ENCODE data around the gene FBXW4.

The FBXW4 gene

GRCh38 chr10:101613646-101614045, 81.3 kb downstream of the FBXW4 start:
- no peaks in the 10 kb centered on the region for H3K4me1 ChIP-seq (ENCODE audit: control insufficient read depth, insufficient read depth, low read length)
- CTCF ChIA-PET = interaction anchor here (0.6 to 3.5 kb wide), 4 partner anchors 10 to 167 kb away, joined by 3 to 10 read pairs (median 5); no protein-coding TSS in a partner anchor
- POLR2A ChIA-PET = no interaction called here
- no peak for TF ChIP-seq ZNF354C (tag by site-specific recombination; IDR thresholded peaks at IDR 0.05; ENCODE audit: borderline replicate concordance, low read depth)
- TF ChIP-seq GLIS1 (tag by site-specific recombination; IDR thresholded peaks at IDR 0.05) = peak; percentile 23; the same call in 1 of the 2 replicates
- H3K36me3 ChIP-seq (ENCODE audit: control insufficient read depth in 2 of 2, insufficient read depth in 1 of 2, low read length in 2 of 2) = peaks cover 0 to 43% of the 10 kb centered on the region in 2 experiments; a peak in 2 of 3 replicates
- H3K27ac ChIP-seq (ENCODE audit: extremely low read depth, low read depth, low read length) = no peak overlapping the region
- no peaks in the 10 kb centered on the region for H3K9me3 ChIP-seq (ENCODE audit: control insufficient read depth, insufficient read depth, low read depth, low read length)
- no peak overlapping the region for H3K4me3 ChIP-seq (ENCODE audit: low read depth, low read length)

- CTCF ChIA-PET = no interaction called here
- H3K36me3 ChIP-seq (ENCODE audit: control insufficient read depth in 2 of 2, insufficient read depth in 1 of 2, low read length in 2 of 2) = peaks cover 0 to 49% of the 10 kb centered on the region in 2 experiments; a peak in 2 of 3 replicates
- no peak overlapping the region for H3K27ac ChIP-seq (ENCODE audit: extremely low read depth, low read depth, low read length)
- POLR2A ChIA-PET = no interaction called here
- H3K4me1 ChIP-seq (ENCODE audit: control insufficient read depth, insufficient read depth, low read length) = no peaks in the 10 kb centered on the region
- TF ChIP-seq ZNF24 (tag by site-specific recombination; IDR thresholded peaks at IDR 0.05) (no peak), ZNF133 (tag by site-specific recombination; IDR thresholded peaks at IDR 0.05) (no peak), ZSCAN18 (tag by site-specific recombination; IDR thresholded peaks at IDR 0.05) (no peak), ZNF19 (tag by site-specific recombination; IDR thresholded peaks at IDR 0.05; ENCODE audit: low read depth) (no peak), YY1 (tag by site-specific recombination; IDR thresholded peaks at IDR 0.05) (no peak), HOXA7 (CRISPR knock-in tag; IDR thresholded peaks at IDR 0.05; ENCODE audit: borderline replicate concordance) (no peak), ZNF843 (tag by site-specific recombination; IDR thresholded peaks at IDR 0.05) (no peak), ZNF623 (tag by site-specific recombination; IDR thresholded peaks at IDR 0.05) (no peak), ZNF341 (tag by site-specific recombination; IDR thresholded peaks at IDR 0.05; ENCODE audit: low read depth) (no peak), ZBTB48 (tag by site-specific recombination; IDR thresholded peaks at IDR 0.05) (no peak), ZNF2 (tag by site-specific recombination; IDR thresholded peaks at IDR 0.05) (no peak), ZNF114 (tag by site-specific recombination; IDR thresholded peaks at IDR 0.05) (no peak)
- H3K4me3 ChIP-seq (ENCODE audit: low read depth, low read length) = no peak overlapping the region
- H3K9me3 ChIP-seq (ENCODE audit: control insufficient read depth, insufficient read depth, low read depth, low read length) = no peaks in the 10 kb centered on the region
These were observed 82.1 kb downstream of the FBXW4 start for GRCh38 chr10:101612872-101613271.

GRCh38 chr10:101612086-101612485, 82.9 kb downstream of the FBXW4 start:
- POLR2A ChIA-PET = no interaction called here

More at GRCh38 chr10:101612086-101612485, 82.9 kb downstream of the FBXW4 start:
- Histone ChIP-seq H3K9me3 (ENCODE audit: control insufficient read depth, insufficient read depth, low read depth, low read length) (no peaks in the 10 kb centered on the region), H3K4me3 (ENCODE audit: low read depth, low read length) (no peak overlapping the region), H3K36me3 (ENCODE audit: control insufficient read depth in 2 of 2, insufficient read depth in 1 of 2, low read length in 2 of 2) (peaks cover 0 to 54% of the 10 kb centered on the region in 2 experiments; a peak in 2 of 3 replicates), H3K4me1 (ENCODE audit: control insufficient read depth, insufficient read depth, low read length) (no peaks in the 10 kb centered on the region), H3K27ac (ENCODE audit: extremely low read depth, low read depth, low read length) (no peak overlapping the region)
- TF ChIP-seq TRIM28 (IDR thresholded peaks at IDR 0.05; ENCODE audit: borderline replicate concordance, low read length) (no peak), INSM2 (tag by site-specific recombination; IDR thresholded peaks at IDR 0.05) (no peak), ZNF280C (tag by site-specific recombination; IDR thresholded peaks at IDR 0.05) (no peak), SCRT2 (tag by site-specific recombination; IDR thresholded peaks at IDR 0.05) (no peak), ZBTB8A (tag by site-specific recombination; IDR thresholded peaks at IDR 0.05) (no peak), ZNF747 (tag by site-specific recombination; IDR thresholded peaks at IDR 0.05) (no peak), ZNF37A (tag by site-specific recombination; IDR thresholded peaks at IDR 0.05) (no peak), ZFP69B (tag by site-specific recombination; IDR thresholded peaks at IDR 0.05) (no peak), ZXDB (tag by site-specific recombination; IDR thresholded peaks at IDR 0.05) (no peak)
- CTCF ChIA-PET = interaction anchor here (1.4 kb wide), 1 partner anchor 9 kb away, joined by 8 read pairs; no protein-coding TSS in a partner anchor
